ENCODE results near the gene ARL15. TPM values are rescaled to one million over a fixed set of nuclear protein-coding genes. Genes with fewer than 3 reads are reported as not detected.

Gene ARL15
- total and polyA plus RNA-seq, 9 of the 15 experiments (the other 6 are each of a cell fraction or from before 2014, with no cell fraction given) = 18.5 to 80.4 (median 57.0) TPM

GRCh38 chr5:54272746-54273145, 37.6 kb downstream of the ARL15 start:
- H3K9me1 ChIP-seq (ENCODE audit: control insufficient read depth, insufficient read depth, low read length) = no peaks in the 10 kb centered on the region
- WGBS (ENCODE audit: insufficient coverage, low coverage, missing lambda C conversion rate) = 86% methylated on average over 1 of the region's 1 CpG
- BruUV-seq (replicated peaks) = no TSS peak
- no peak for FAIRE-seq
- intact Hi-C loops (cut with micrococcal nuclease) (no loop called here), in situ Hi-C loops (cut with MboI) (loop anchor here (5.0 kb wide), 1 partner anchor 110 kb away; no protein-coding TSS in a partner anchor)
- ATAC-seq = no peak
- no peak for DNase-seq (ENCODE audit: extremely low read depth in 1 of 4, low spot score in 3 of 4)
- H3K4me3 ChIP-seq = no peak overlapping the region
- POLR2A ChIA-PET = interaction anchor here (0.8 to 1.3 kb wide), 3 partner anchors 10 to 38 kb away, joined by 3 to 4 read pairs (median 3); partner anchors contain the start of gene ARL15
- H3K9me3 ChIP-seq (replicated peaks; ENCODE audit: control insufficient read depth, insufficient read depth, low read depth, low read length) = no peaks in the 10 kb centered on the region
- peaks cover 15% of the 10 kb centered on the region; the same call in 2 of the 3 replicates for H3K36me3 ChIP-seq (ENCODE audit: control insufficient read depth, insufficient read depth, low read length)
- CTCF ChIA-PET (ENCODE audit: low intra/inter-chr PET ratio) = no interaction called here
- H3K79me2 ChIP-seq (ENCODE audit: control insufficient read depth, insufficient read depth, low read length) = peaks cover 80% of the 10 kb centered on the region
- no peak overlapping the region for H2AFZ ChIP-seq (ENCODE audit: low read depth, low read length)
- peaks cover 6% of the 10 kb centered on the region; the same call in 1 of the 2 replicates for H4K20me1 ChIP-seq (replicated peaks; ENCODE audit: control insufficient read depth, insufficient read depth, low read length)
- H3K27ac ChIP-seq (ENCODE audit: extremely low read depth, low read depth, low read length) = peak overlapping the region; percentile 80; the same call in 1 of the 3 replicates
- peak overlapping the region in 1 of 2 experiments; percentile 13; a peak in 1 of 4 replicates for H3K9ac ChIP-seq (ENCODE audit: insufficient read depth in 1 of 2, low read depth in 2 of 2, low read length in 2 of 2)
- peaks cover 6 to 20% of the 10 kb centered on the region in 2 experiments; a peak in 4 of 5 replicates for H3K4me1 ChIP-seq (replicated peaks in 1 of 2; ENCODE audit: control insufficient read depth in 2 of 2, insufficient read depth in 2 of 2, low read length in 2 of 2)
- H3K4me2 ChIP-seq (ENCODE audit: insufficient read depth, low read length) = no peak overlapping the region
- no peaks in the 10 kb centered on the region for H3K27me3 ChIP-seq (ENCODE audit: control insufficient read depth in 2 of 2, insufficient read depth in 2 of 2, low read length in 2 of 2)
- no peak for TF ChIP-seq CHD2 (IDR thresholded peaks at IDR 0.05; ENCODE audit: low read depth, low read length)
- no peak for TF ChIP-seq E2F3 (CRISPR knock-in tag; IDR thresholded peaks at IDR 0.05)
- no peak for TF ChIP-seq TCF7 (IDR thresholded peaks at IDR 0.05; ENCODE audit: borderline replicate concordance)
- TF ChIP-seq DNMT1 (IDR thresholded peaks at IDR 0.05) = no peak
- TF ChIP-seq ARID3B (CRISPR knock-in tag; IDR thresholded peaks at IDR 0.05; ENCODE audit: borderline replicate concordance) = no peak
- TF ChIP-seq ZBTB49 (CRISPR knock-in tag; IDR thresholded peaks at IDR 0.05; ENCODE audit: borderline replicate concordance) = no peak
- TF ChIP-seq ZNF707 (CRISPR knock-in tag; conservative IDR thresholded peaks at IDR 0.05) = no peak
- TF ChIP-seq ATF4 (CRISPR knock-in tag; IDR thresholded peaks at IDR 0.05) = no peak
- TF ChIP-seq TOE1 (IDR thresholded peaks at IDR 0.05; ENCODE audit: borderline replicate concordance) = no peak
- TF ChIP-seq TOE1 (CRISPR knock-in tag; IDR thresholded peaks at IDR 0.05; ENCODE audit: borderline replicate concordance, low read depth) = no peak
- TF ChIP-seq ARNT (IDR thresholded peaks at IDR 0.05) = no peak
- no peak for TF ChIP-seq RREB1 (CRISPR knock-in tag; IDR thresholded peaks at IDR 0.05)

Data from K562 (cell line).